CD4-positive, CD25-positive, alpha-beta regulatory T cell (primary cell): ENCODE data around the gene FAM216B. TPM values are rescaled to one million over a fixed set of nuclear protein-coding genes. Genes with fewer than 3 reads are reported as not detected.
A peak's percentile ranks its signal among the peaks of the same experiment; 100 is the strongest.
"Not testable (repeated sequence)": the region's sequence is repeated elsewhere in the genome, so short reads cannot be mapped to it uniquely, and the experiment has no call there.

Experiments
- ATAC-seq, 2 donors: fragments of 150-1000 bp; cut with Tn5 transposase; one replicate each; pipeline ENCODE4 v1.10.0; 2021; ENCODE audit warnings: low read depth in 2 of 2, moderate number of reproducible peaks in 2 of 2, moderate library complexity in 1 of 2
- DNase-seq, 3 donors: peaks; one replicate each; pipeline versions ENCODE4 v3.0.0 to v3.0.0-alpha.2; 2012 to 2022; ENCODE audit warnings: mixed read lengths in 1 of 3
- H3K27ac ChIP-seq: one replicate; pipeline ENCODE4 v1.7.0; 2013; ENCODE audit warnings: mild to moderate bottlenecking, low read length; ENCODE audit not compliant: insufficient read depth, poor library complexity, severe bottlenecking
- H3K27me3 ChIP-seq: one replicate; pipeline ENCODE4 v1.7.0; 2013; ENCODE audit warnings: low read length; ENCODE audit not compliant: control insufficient read depth, insufficient read depth
- H3K36me3 ChIP-seq: one replicate; pipeline ENCODE4 v1.7.0; 2013; ENCODE audit warnings: mild to moderate bottlenecking, low read length, moderate library complexity; ENCODE audit not compliant: control insufficient read depth, insufficient read depth
- H3K4me1 ChIP-seq: 2 replicates; pipeline ENCODE4 v1.7.0; 2013; ENCODE audit warnings: mild to moderate bottlenecking, low read length; ENCODE audit not compliant: insufficient read depth, control insufficient read depth, poor library complexity, severe bottlenecking
- H3K4me3 ChIP-seq: one replicate; pipeline ENCODE4 v1.7.0; 2013; ENCODE audit warnings: low read depth, mild to moderate bottlenecking, low read length, moderate library complexity
- H3K9me3 ChIP-seq, 2 experiments: 1 replicate in 1 of 2; 2 replicates in 1 of 2; pipeline ENCODE4 v1.7.0; 2013; ENCODE audit warnings: low read length in 2 of 2, mild to moderate bottlenecking in 1 of 2, moderate library complexity in 1 of 2; ENCODE audit not compliant: control insufficient read depth in 2 of 2
- H3K27ac Mint-ChIP-seq, 3 donors: one replicate each; pipeline ENCODE4 v1.8.0; 2020 to 2022; ENCODE audit warnings: mild to moderate bottlenecking in 3 of 3, mixed read lengths in 3 of 3, moderate library complexity in 2 of 3
- H3K27me3 Mint-ChIP-seq: one replicate; pipeline ENCODE4 v1.8.0; 2022; ENCODE audit warnings: mild to moderate bottlenecking, mixed read lengths
- H3K36me3 Mint-ChIP-seq: one replicate; pipeline ENCODE4 v1.8.0; 2020; ENCODE audit warnings: mixed read lengths
- H3K4me1 Mint-ChIP-seq, 4 donors: one replicate each; pipeline ENCODE4 v1.8.0; 2020 to 2022; ENCODE audit warnings: mixed read lengths in 4 of 4, mild to moderate bottlenecking in 1 of 4
- H3K4me3 Mint-ChIP-seq, 4 donors: one replicate each; pipeline ENCODE4 v1.8.0; 2020 to 2022; ENCODE audit warnings: mild to moderate bottlenecking in 4 of 4, mixed read lengths in 4 of 4, moderate library complexity in 3 of 4
- H3K9me3 Mint-ChIP-seq, 7 donors: one replicate each; pipeline ENCODE4 v1.8.0; 2020 to 2022; ENCODE audit warnings: mixed read lengths in 7 of 7, mild to moderate bottlenecking in 3 of 7, moderate library complexity in 2 of 7
- polyA plus RNA-seq, 4 donors: library from polyadenylated mRNA; unstranded; fragments of 300-500 nt; fragmentation: Illumina TruSeq; gene quantifications; one replicate each; pipeline ENCODE4 v1.2.3, GENCODE V29; 2021
- total RNA-seq: library from RNA; stranded (reverse); gene quantifications from one replicate; pipeline ENCODE4 v1.2.3, GENCODE V29; 2022

FAM216B gene
- total and polyA plus RNA-seq, 5 donors from 2014 or later, result not detected

DNA sequence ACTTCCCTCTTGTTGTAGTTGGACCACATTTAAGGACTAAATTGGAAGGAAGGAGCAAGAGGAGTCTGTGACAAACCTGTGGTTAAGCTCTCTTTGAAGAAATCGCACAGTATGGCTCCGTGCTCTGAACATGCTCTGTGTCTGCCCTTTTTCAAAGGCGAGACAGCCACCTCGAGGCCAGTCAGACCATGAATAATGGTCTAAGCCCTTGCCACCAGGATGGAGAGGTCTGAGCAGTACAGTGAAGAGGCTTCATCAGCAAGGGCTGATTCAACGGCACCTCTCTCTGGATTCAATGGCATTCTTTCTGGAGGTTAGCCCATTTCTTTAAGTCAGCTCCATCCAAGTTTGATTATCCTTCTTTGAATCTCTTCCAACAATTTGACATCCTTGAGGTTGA, 30.9 kb downstream of the FAM216B start:
- H3K36me3 ChIP-seq, result no peaks in the 10 kb centered on the region
- Mint-ChIP-seq H3K4me1 (no peaks in the 10 kb centered on the region), H3K9me3 (peaks cover 0 to 2% (median 0%) of the 10 kb centered on the region in 7 donors), H3K4me3 (no peak overlapping the region), H3K36me3 (no peaks in the 10 kb centered on the region), H3K27me3 (no peaks in the 10 kb centered on the region), H3K27ac (no peak overlapping the region)
- H3K27me3 ChIP-seq, result peaks cover 7% of the 10 kb centered on the region
- H3K9me3 ChIP-seq, result no peaks in the 10 kb centered on the region
- H3K4me3 ChIP-seq, result no peak overlapping the region
- no peaks in the 10 kb centered on the region for H3K4me1 ChIP-seq
- no peak for ATAC-seq
- H3K27ac ChIP-seq, result no peak overlapping the region
- DNase-seq, result no peak

GRCh38 chr13:42814868-42815267, 33.5 kb downstream of the FAM216B start:
- no peaks in the 10 kb centered on the region for H3K9me3 ChIP-seq

GRCh38 chr13:42815681-42816080, 34.3 kb downstream of the FAM216B start:
- H3K27me3 Mint-ChIP-seq, result no peaks in the 10 kb centered on the region

More at GRCh38 chr13:42814868-42815267, 33.5 kb downstream of the FAM216B start:
- H3K27ac ChIP-seq, result no peak overlapping the region
- no peaks in the 10 kb centered on the region for H3K27me3 Mint-ChIP-seq
- no peaks in the 10 kb centered on the region for H3K36me3 Mint-ChIP-seq
- ATAC-seq (no peak), DNase-seq (no peak)
- no peak overlapping the region for H3K4me3 ChIP-seq
- H3K27ac Mint-ChIP-seq, result no peak overlapping the region
- H3K27me3 ChIP-seq, result peaks cover 3% of the 10 kb centered on the region
- H3K4me3 Mint-ChIP-seq, result no peak overlapping the region
- no peaks in the 10 kb centered on the region for H3K36me3 ChIP-seq
- no peaks in the 10 kb centered on the region for H3K4me1 Mint-ChIP-seq
- H3K4me1 ChIP-seq, result no peaks in the 10 kb centered on the region
- H3K9me3 Mint-ChIP-seq, result peaks cover 0 to 6% (median 1%) of the 10 kb centered on the region in 7 donors

GRCh38 chr13:42816538-42816937, 35.2 kb downstream of the FAM216B start:
- Histone ChIP-seq H3K27ac (no peak overlapping the region), H3K27me3 (peaks cover 6% of the 10 kb centered on the region), H3K9me3 (no peaks in the 10 kb centered on the region), H3K4me3 (no peak overlapping the region), H3K36me3 (no peaks in the 10 kb centered on the region), H3K4me1 (no peaks in the 10 kb centered on the region)
- Mint-ChIP-seq H3K4me3 (no peak overlapping the region), H3K36me3 (no peaks in the 10 kb centered on the region), H3K4me1 (no peaks in the 10 kb centered on the region), H3K27ac (no peak overlapping the region), H3K9me3 (peaks cover 0 to 6% (median 0%) of the 10 kb centered on the region in 7 donors), H3K27me3 (no peaks in the 10 kb centered on the region)
- ATAC-seq (no peak), DNase-seq (no peak)

More at GRCh38 chr13:42815681-42816080, 34.3 kb downstream of the FAM216B start:
- Histone ChIP-seq H3K36me3 (no peaks in the 10 kb centered on the region), H3K4me3 (no peak overlapping the region), H3K27ac (no peak overlapping the region), H3K27me3 (peaks cover 6% of the 10 kb centered on the region), H3K4me1 (no peaks in the 10 kb centered on the region), H3K9me3 (no peaks in the 10 kb centered on the region)
- H3K4me1 Mint-ChIP-seq, result no peaks in the 10 kb centered on the region
- H3K27ac Mint-ChIP-seq, result no peak overlapping the region
- H3K36me3 Mint-ChIP-seq, result no peaks in the 10 kb centered on the region
- peaks cover 0 to 6% (median 1%) of the 10 kb centered on the region in 7 donors for H3K9me3 Mint-ChIP-seq
- DNase-seq (no peak), ATAC-seq (no peak)
- no peak overlapping the region for H3K4me3 Mint-ChIP-seq

DNA sequence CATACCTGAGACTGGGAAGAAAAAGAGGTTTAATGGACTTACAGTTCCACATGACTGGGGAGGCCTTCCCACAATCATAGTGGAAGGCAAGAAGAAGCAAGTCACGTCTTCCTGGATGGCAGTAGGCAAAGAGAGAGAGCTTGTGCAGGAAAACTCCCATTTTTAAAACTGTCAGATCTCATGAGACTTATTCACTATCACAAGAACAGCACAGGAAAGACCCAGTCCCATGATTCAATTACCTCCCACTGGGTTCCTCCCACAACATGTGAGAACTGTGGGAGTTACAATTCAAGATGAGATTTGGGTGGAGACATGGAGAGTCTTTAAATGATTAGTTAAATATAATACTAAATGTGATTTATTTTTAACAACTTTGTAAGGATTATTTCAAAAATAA, 38.3 kb downstream of the FAM216B start:
- not testable (repeated sequence) for DNase-seq, H3K4me1 Mint-ChIP-seq, H3K4me3 Mint-ChIP-seq, H3K36me3 ChIP-seq, H3K27ac ChIP-seq, H3K4me1 ChIP-seq, H3K36me3 Mint-ChIP-seq, H3K27ac Mint-ChIP-seq, H3K4me3 ChIP-seq, H3K9me3 Mint-ChIP-seq, H3K27me3 ChIP-seq, ATAC-seq, H3K9me3 ChIP-seq
- H3K27me3 Mint-ChIP-seq, result peaks cover 14% of the 10 kb centered on the region

- Histone ChIP-seq H3K27ac (no peak overlapping the region), H3K4me3 (no peak overlapping the region), H3K36me3 (no peaks in the 10 kb centered on the region), H3K9me3 (no peaks in the 10 kb centered on the region), H3K4me1 (no peaks in the 10 kb centered on the region), H3K27me3 (peaks cover 6% of the 10 kb centered on the region)
- peaks cover 22% of the 10 kb centered on the region for H3K27me3 Mint-ChIP-seq
- H3K27ac Mint-ChIP-seq, result no peak overlapping the region
- ATAC-seq (no peak), DNase-seq (no peak)
- no peaks in the 10 kb centered on the region for H3K4me1 Mint-ChIP-seq
- H3K4me3 Mint-ChIP-seq, result no peak overlapping the region
- peaks cover 0 to 5% (median 0%) of the 10 kb centered on the region in 7 donors for H3K9me3 Mint-ChIP-seq
- H3K36me3 Mint-ChIP-seq, result no peaks in the 10 kb centered on the region
Observed at GRCh38 chr13:42820451-42820850, 39.1 kb downstream of the FAM216B start.

- no peak for DNase-seq
- ATAC-seq, result no peak
- H3K4me1 ChIP-seq, result no peaks in the 10 kb centered on the region
- Mint-ChIP-seq H3K27me3 (peaks cover 27% of the 10 kb centered on the region), H3K9me3 (peaks cover 0 to 5% (median 0%) of the 10 kb centered on the region in 7 donors), H3K4me3 (no peak overlapping the region), H3K36me3 (no peaks in the 10 kb centered on the region), H3K4me1 (no peaks in the 10 kb centered on the region), H3K27ac (no peak overlapping the region)
- no peaks in the 10 kb centered on the region for H3K9me3 ChIP-seq
- H3K27ac ChIP-seq, result no peak overlapping the region
- no peak overlapping the region for H3K4me3 ChIP-seq
- no peaks in the 10 kb centered on the region for H3K36me3 ChIP-seq
- H3K27me3 ChIP-seq, result peaks cover 6% of the 10 kb centered on the region
Observed at GRCh38 chr13:42821437-42821836, 40.1 kb downstream of the FAM216B start.

DNA sequence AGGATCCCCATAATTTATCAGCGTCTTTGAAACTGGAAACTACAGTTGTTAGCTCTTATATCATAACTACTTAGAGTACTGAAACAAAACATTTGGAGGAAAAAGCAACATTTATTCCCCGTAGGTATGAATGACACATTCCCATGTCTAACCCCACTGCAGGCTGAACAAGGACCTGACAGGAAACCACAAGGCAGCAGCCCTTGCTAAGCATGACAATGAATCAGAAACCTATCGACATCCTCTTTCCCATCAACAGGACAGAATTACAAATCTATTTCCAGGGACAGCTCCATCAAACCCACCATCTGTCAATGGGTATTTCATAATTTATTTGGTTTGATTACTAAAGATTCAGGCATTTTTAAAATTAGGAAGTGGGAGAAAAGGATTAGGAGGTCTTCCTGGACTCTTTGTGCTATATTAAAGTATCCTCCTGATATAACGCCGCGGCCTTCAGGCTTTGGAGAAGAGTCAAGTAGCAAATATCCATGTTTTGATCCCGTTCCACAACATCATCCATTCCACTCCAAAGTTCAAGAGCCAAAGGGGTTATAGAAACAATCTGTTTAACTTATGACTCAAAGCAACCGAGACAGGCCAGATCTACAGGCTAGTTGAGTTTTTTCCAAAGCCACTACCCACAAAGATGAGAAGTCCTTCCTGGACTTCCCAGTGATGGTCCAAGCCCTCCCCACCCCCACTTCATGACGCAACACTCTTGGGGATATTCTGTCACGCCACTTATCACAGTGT, 51.1 kb downstream of the FAM216B start:
- H3K27me3 Mint-ChIP-seq, result peaks cover 7% of the 10 kb centered on the region
- ATAC-seq (no peak), DNase-seq (peak in 1 of 3 donors; percentile 1)
- Histone ChIP-seq H3K27me3 (peaks cover 8% of the 10 kb centered on the region), H3K36me3 (no peaks in the 10 kb centered on the region), H3K9me3 (no peaks in the 10 kb centered on the region), H3K4me1 (no peaks in the 10 kb centered on the region), H3K27ac (no peak overlapping the region), H3K4me3 (no peak overlapping the region)
- H3K27ac Mint-ChIP-seq, result no peak overlapping the region
- H3K4me3 Mint-ChIP-seq, result no peak overlapping the region
- peaks cover 0 to 3% (median 0%) of the 10 kb centered on the region in 7 donors for H3K9me3 Mint-ChIP-seq
- H3K36me3 Mint-ChIP-seq, result no peaks in the 10 kb centered on the region
- no peaks in the 10 kb centered on the region for H3K4me1 Mint-ChIP-seq
